Mesangial cell (primary cell): ENCODE data around the gene ZXDB. TPM values are rescaled to one million over a fixed set of nuclear protein-coding genes. Genes with fewer than 3 reads are reported as not detected.

ENCODE experiments used
- total RNA-seq: library from RNA; depleted of rRNA; stranded (reverse); fragments of >200 nt; gene quantifications from 2 replicates; pipeline ENCODE4 v1.2.3, GENCODE V29; 2015

ZXDB gene
- 3.9 and 6.8 TPM in 2 replicates for total RNA-seq

GRCh38 chrX:57591284-57592159 is at the start of gene ZXDB:
Gene ZXDB (plus strand): TSS chrX:57592011. CDS start chrX:57592049, 38 bp downstream.

Other genes starting within 250 kb of the ZXDB start
- not detected in 2 replicates for gene NLRP2B, start 88.2 kb downstream of the ZXDB start, total RNA-seq